ENCODE measurements around the gene RAB6A. TPM values are rescaled to one million over a fixed set of nuclear protein-coding genes. Genes with fewer than 3 reads are reported as not detected.

The RAB6A gene
- 95.3 and 141 TPM in 2 replicates for polyA plus RNA-seq (2011; rRNA removed)
- 25.5 and 42.7 TPM in 2 replicates for polyA plus RNA-seq (2012; cell fraction: cytosol; rRNA removed)
- polyA plus RNA-seq (2012; cell fraction: nucleus; rRNA removed), result 34.3 and 42.9 TPM in 2 replicates
- polyA plus RNA-seq (2017; fragmentation: RNase III; extraction: RNeasy Plus Mini Kit Qiagen cat#74134 plus additional on column Dnase treatment), result 75.0 to 86.1 TPM (median 75.7 TPM) in 3 replicates
- polyA minus RNA-seq (2011; rRNA and poly(A)+ RNA removed), result 62.6 and 69.4 TPM in 2 replicates

- Histone ChIP-seq H3K4me1 (peaks cover 23% of the 10 kb centered on the region; the same call in 2 of the 3 replicates), H3K4me2 (peak within 1 kb of the TSS; percentile 95), H3K27ac (peak within 1 kb of the TSS; percentile 91 to 98), H3K9me3 (no peaks in the 10 kb centered on the region), H3K4me3 (peak within 1 kb of the TSS; percentile 94)
- CTCF ChIA-PET, result interaction anchor here (0.6 to 2.2 kb wide), 13 partner anchors 9 to 170 kb away, joined by 3 to 16 read pairs (median 4); partner anchors contain the start of gene MRPL48
- FAIRE-seq (no peak), DNase-seq (ENCODE audit: low read depth in 1 of 2, low spot score in 1 of 2) (peak; percentile 96 to 99), ATAC-seq (peak; percentile 87 to 92)
- TF ChIP-seq NFE2L2 (conservative IDR thresholded peaks at IDR 0.05; ENCODE audit: low read length), result no peak
- no peak for TF ChIP-seq ZC3H11A (IDR thresholded peaks at IDR 0.05)
- TF ChIP-seq ZSCAN20 (CRISPR knock-in tag; IDR thresholded peaks at IDR 0.05), result no peak
- TF ChIP-seq PHF8 (IDR thresholded peaks at IDR 0.05; ENCODE audit: borderline replicate concordance, low read depth), result peak; percentile 28; the same call in 1 of the 2 replicates
- no peak for TF ChIP-seq EP300 (IDR thresholded peaks at IDR 0.05)
- no peak for TF ChIP-seq POLR2AphosphoS2 (conservative IDR thresholded peaks at IDR 0.05; ENCODE audit: low read length)
- peak; percentile 34 to 76; a peak in 3 of 5 replicates for TF ChIP-seq JUN (IDR thresholded peaks at IDR 0.05)
- TF ChIP-seq ELK1 (IDR thresholded peaks at IDR 0.05; ENCODE audit: low read depth, low read length), result no peak
- TF ChIP-seq MAX (IDR thresholded peaks at IDR 0.05), result peak; percentile 86
- TF ChIP-seq POLR2A (IDR thresholded peaks at IDR 0.05; ENCODE audit: low read length), result peak; percentile 86
- TF ChIP-seq CHD2 (IDR thresholded peaks at IDR 0.05; ENCODE audit: low read length, partially characterized antibody), result no peak
- no peak for TF ChIP-seq FOSB (CRISPR knock-in tag; IDR thresholded peaks at IDR 0.05)
- TF ChIP-seq E2F6 (IDR thresholded peaks at IDR 0.05; ENCODE audit: borderline replicate concordance, low read depth), result no peak
- no peak for TF ChIP-seq HES2 (IDR thresholded peaks at IDR 0.05)
- peak; percentile 66; the same call in 1 of the 2 replicates for TF ChIP-seq MYC (IDR thresholded peaks at IDR 0.05; ENCODE audit: borderline replicate concordance, low read length)
- no peak for TF ChIP-seq HMGXB4 (CRISPR knock-in tag; IDR thresholded peaks at IDR 0.05; ENCODE audit: borderline replicate concordance)
- TF ChIP-seq TFCP2L1 (CRISPR knock-in tag; IDR thresholded peaks at IDR 0.05), result no peak
- no peak for TF ChIP-seq RCOR1 (IDR thresholded peaks at IDR 0.05; ENCODE audit: low read depth, low read length)
- TF ChIP-seq RAD21 (conservative IDR thresholded peaks at IDR 0.05 in 1 of 2, IDR thresholded peaks at IDR 0.05 in 1 of 2), result peak in 1 of 2 experiments; percentile 17; a peak in 1 of 5 replicates
- TF ChIP-seq BCL3 (IDR thresholded peaks at IDR 0.05), result peak; percentile 75
- no peak for TF ChIP-seq KDM1A (IDR thresholded peaks at IDR 0.05; ENCODE audit: low read depth)
- peak; percentile 80 for TF ChIP-seq MAFK (IDR thresholded peaks at IDR 0.05; ENCODE audit: partially characterized antibody)
- TF ChIP-seq RFX5 (IDR thresholded peaks at IDR 0.05), result peak; percentile 81
- TF ChIP-seq SMC3 (IDR thresholded peaks at IDR 0.05), result peak; percentile 6; the same call in 1 of the 3 replicates
- TF ChIP-seq KDM5A (IDR thresholded peaks at IDR 0.05), result no peak
- TF ChIP-seq ZNF302 (CRISPR knock-in tag; IDR thresholded peaks at IDR 0.05), result no peak
- TF ChIP-seq USF2 (IDR thresholded peaks at IDR 0.05), result no peak
- 1% methylated on average over 40 of the region's 74 CpGs for WGBS (ENCODE audit: missing lambda C conversion rate)
- POLR2A ChIA-PET, result interaction anchor here (0.6 to 3.3 kb wide), 12 partner anchors 9 to 732 kb away, joined by 3 to 89 read pairs (median 4); partner anchors contain the start of genes LIPT2, MRPL48 and UCP2
Measured at GRCh38 chr11:73760679-73761402, at the start of gene RAB6A. TSS of gene RAB6A (minus strand) at chr11:73761074. CDS start at chr11:73760635, 439 bp downstream.
